HG03575 (cell line): ENCODE results near the gene S1PR4.
"Not testable (repeated sequence)": the region's sequence is repeated elsewhere in the genome, so short reads cannot be mapped to it uniquely, and the experiment has no call there.

Experiments
- ATAC-seq: cut with Tn5 transposase; IDR thresholded peaks from one replicate; pipeline ENCODE4 v1.9.1; 2021; ENCODE audit not compliant: unreplicated experiment, insufficient number of reproducible peaks, low FRiP score; ENCODE audit errors: extremely low read depth

Gene S1PR4

DNA sequence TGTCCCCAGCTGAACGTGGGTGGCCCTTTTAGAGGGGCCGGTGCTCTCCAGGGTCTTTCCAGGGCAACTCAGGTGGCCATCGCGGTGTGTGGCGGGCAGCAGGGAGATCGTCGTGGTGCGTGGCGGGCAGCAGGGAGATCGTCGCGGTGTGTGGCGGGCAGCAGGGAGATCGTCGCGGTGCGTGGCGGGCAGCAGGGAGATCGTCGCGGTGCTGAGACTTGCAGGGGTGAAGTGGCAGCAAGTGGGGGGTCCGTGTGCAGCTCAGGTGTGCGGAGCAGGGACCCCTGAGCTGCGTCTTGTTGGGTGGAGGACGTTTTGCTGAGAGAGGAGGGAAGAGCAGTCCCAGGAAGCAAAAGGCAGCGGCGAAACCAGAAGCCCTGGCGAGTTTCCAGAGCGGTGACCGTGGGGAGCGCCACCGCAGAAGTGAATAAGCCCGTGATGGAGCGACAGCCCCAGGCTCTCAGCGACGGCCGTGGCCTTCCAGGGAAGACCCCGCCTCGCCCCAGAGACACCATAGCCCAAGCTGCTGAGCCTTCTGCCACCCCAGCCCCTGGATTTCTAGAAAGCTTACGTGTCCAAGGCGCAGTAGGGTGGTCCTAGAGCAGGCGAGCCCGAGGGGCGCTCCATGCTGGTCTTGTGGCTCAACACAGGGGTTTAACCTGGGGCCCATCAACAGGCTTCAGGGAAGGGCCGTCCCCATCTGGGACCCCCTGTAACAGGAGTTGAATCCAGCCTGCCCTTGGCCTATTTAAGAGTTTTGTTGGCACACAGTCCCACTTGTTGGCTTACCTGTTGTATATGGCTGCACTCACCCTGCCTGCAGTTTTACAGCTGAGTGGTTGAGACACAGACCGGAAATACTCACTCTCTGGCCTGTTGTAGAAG lies 12.6 kb downstream of the S1PR4 start:
- no peak for ATAC-seq

DNA sequence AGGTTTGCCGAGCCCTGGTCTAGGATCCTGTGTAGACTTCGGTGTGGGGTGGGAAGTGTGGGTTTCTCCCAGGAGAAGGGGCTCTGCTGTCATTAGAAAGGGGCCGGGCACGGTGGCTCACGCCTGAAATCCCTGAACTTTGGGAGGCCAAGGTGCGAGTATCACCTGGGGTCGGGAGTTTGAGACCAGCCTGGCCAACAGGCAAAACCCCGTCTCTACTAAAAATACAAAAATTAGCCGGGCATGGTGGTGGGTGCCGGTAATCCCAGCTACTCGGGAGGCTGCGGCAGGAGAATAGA lies 13.2 kb downstream of the S1PR4 start:
- not testable (repeated sequence) for ATAC-seq

DNA sequence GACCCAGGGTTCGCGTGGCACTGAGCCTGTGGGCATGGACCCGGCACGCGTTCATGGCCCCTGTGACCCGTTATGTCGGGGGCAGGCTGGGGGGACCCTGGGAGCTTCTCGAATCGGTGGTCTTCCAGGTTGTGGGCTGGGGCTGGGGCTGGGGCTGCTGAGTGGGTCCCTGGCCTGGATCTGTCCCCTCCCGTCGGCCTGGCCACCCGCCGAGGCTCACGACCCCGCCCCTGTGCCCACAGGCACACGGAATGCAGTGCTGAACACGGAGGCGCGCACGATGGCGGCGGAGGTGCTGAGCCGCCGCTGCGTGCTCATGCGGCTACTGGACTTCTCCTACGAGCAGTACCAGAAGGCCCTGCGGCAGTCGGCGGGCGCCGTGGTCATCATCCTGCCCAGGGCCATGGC lies 13.7 kb downstream of the S1PR4 start:
- no peak for ATAC-seq

DNA sequence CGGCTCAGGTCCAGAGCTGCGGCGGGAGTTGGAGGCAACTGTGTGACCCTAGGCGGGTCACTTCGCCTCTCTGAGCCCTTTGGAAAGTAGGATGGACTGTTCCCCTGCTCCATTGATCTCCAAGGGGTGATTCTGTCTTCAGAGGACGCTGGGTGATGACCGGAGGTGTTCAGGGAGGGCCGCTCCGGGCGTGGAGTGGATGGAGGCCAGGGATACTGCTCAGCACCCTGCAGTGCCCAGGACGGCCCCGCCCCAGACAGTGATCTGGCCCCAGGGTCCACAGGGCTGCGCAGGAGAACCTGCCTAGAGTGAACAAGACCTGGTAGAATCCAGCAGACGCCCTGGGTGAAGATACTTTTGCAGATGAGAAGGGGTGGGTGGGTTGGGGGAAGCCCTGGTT lies 14.1 kb downstream of the S1PR4 start:
- ATAC-seq: no peak

DNA sequence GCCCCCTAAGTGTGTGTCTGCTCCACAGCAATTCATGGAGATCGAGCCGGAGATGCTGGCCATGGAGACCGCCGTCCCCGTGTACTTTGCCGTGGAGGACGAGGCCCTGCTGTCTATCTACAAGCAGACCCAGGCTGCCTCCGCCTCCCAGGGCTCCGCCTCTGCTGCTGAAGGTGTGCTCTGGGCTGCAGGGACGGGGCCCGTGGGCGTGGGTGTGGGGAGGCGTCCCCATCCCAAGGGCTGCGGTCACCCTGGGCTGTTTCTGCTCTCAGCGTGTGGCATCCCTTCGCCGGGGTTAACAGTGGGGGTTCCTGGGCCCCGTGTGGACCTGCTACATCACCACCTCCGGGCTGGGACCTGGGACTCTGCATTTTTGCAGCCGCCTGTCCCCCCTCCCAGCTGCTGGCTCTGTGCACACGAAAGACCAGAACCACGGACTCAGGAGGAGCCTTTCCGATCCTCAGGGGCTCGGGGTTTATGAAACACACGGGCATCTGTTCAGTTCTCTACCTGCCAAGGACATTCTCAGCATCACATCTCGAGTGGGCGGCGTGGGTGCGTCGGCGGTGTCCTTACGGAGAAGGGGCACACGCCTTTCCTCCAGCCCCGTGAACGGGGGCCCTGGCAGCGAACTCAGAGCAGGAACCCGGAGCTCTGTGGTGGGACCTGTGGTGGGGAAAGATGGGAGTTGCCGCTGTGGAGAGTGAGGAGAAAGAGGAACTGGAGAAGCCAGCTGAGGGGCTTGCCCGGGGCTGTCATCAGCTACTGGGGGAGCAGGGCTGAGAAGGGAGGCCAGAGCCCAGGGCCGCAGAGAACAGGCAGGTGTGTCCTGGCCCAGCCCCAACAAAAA lies 14.9 kb downstream of the S1PR4 start:
- ATAC-seq: no peak

DNA sequence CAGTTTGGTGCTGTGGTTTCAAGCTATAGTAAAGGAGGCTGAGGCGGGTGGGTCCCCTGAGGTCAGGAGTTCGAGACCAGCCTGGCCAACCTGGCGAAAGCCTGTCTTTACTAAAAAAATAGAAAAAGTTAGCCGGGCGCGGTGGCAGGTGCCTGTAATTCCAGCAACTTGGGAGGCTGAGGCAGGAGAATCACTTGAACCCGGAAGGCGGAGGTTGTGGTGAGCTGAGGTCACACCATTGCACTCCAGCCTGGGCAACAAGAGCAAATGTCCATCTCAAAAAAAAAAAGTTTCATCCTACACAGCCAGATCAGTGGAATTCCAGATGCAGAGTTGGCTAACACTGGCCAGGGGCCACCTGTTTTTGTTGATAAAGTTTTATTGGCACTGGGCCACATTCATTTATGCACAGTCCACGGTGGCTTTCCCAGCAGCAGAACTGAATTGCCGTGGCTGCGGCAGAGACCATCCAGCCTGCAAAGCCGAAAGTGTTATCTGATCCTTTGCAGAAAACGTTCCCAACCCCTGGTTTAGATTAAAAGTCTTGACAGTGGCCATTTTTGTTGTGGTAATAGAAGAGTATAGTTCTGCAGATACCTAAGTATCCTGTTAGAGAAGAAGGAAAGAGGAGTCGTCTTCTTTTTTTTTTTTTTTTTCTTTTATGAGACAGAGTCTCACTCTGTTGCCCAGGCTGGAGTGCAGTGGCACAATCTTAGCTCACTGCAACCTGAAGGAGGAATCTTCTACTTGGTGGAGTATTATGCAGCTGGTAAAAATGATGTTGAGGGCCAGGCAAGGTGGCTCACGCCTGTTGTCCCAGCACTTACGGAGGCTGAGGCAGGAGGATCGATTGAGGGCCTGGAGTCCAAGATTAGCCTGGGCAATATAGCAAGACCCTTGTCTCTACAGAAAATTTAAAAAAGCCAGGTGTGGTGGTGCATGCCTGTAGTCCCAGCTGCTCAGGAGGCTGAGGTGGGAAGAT lies 15.8 kb downstream of the S1PR4 start:
- no peak for ATAC-seq

DNA sequence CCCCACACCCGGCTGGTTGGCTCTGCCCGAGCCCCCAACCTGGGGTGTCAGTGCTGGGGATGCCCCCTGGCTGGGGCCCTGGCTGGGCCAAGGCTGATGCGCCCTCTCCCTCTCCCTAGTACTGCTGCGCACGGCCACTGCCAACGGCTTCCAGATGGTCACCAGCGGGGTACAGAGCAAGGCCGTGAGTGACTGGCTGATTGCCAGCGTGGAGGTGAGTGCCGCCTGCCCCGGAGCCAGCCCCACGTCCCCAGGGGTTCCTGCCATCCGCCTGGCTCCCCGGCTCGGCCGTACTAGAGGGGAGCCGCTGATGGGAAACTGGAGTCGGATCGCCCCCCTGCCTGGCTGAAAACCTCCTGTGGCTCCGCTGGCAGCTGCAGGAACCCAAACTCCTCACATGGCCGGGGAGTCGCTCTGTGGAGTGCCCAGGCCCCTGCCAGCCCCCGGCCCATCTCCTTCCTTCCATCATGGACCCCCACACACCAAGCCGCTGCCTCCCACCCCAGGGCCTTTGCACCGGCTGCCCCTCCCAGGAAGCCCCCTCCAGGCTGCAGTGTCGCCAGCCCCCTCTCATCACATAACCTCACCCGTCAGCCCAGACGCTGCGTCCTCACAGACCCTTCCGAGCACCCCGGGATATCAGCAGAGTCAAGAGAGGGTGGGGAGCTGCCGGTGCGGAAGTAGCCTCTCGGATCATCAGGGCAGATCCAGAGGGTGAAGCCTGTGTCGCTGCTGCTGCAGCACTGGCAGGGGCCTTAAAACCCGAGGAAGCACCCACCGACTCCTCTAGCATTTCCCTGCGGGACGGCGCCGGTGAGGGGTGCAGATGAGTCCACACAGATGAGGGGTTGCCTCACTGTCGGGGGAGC lies 17.7 kb downstream of the S1PR4 start:
- ATAC-seq: no peak

DNA sequence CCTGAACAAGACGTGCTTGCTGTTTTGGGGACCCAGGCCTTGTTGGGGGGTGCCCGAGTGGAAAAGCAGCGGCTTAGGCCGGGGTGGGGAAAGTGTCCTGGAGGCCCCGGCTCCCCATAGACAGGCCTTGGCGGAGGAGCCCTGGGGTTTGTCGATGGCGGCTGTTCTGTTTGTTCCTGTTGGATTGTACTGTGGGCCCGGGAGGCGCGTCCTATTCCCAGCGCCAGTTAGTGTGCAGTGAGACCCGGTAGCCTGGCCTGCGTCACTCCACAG lies 18.3 kb downstream of the S1PR4 start:
- ATAC-seq: no peak

DNA sequence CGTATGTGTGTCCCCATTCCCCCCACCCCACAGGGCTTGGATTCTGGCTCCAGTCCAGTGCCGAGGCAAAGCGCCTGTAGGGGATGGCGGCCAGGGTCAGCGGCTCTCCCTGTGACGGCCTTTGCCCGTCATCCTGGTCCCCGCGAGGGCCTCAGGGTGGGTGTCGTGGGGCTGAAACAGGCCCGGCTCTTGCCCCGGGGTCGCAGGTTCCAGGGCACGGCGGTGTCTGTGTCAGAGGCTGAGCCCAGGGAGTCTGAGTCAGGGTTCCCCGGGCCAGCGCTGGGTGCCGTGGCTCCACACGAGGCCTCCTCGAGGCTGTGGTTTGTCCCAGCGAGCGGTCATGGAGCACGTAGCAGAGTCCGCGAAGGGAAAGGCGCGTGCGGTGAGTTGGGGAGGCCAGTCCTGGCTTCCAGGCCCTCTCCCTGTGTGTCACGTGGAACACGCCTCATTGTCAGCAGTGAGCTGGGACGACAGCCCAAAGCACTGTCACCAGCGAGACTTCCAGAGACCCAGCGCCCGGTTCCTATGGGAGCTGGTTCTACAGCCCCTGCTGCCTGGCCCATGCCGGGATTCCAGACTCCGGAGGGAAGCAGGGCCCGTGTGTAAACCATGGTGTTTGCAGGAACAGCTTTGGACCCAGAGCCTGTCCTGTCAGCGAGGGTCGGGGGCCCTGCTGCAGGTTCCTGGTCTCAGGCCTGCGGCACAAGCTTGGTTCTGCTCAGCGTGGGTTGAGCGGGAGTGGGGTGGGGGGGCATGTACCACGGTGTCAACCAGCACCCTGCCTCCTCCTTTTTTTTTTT lies 20.5 kb downstream of the S1PR4 start:
- ATAC-seq: no peak

DNA sequence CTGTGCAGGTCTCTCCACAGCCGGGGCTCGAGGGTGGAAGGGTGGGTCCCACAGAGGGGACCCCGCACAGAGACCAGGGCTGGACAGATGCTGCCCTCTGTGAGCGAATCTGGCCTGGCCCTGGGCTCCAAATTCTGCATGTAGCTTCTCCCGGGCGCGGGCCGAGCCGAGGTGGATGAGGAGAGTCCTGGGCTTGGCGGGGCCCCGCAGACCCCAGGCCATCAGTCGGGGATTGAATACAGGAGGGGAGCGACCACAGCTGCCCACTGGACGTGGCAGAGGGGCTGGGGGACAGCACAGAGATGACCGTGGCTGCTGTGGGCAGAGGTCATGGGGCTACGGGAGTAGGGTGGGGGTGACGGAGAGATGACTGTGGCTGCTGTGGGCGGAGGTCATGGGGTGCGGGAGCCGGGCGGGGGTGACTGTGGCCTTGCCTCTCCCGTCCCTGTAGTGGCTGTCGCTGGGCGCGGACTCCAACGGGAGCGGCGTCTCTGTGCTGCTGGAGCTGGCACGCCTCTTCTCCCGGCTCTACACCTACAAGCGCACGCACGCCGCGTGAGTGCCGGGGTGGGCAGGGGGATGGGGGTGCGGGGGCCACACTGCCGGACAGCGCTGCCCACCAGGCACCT lies 22.6 kb downstream of the S1PR4 start:
- ATAC-seq: no peak

DNA sequence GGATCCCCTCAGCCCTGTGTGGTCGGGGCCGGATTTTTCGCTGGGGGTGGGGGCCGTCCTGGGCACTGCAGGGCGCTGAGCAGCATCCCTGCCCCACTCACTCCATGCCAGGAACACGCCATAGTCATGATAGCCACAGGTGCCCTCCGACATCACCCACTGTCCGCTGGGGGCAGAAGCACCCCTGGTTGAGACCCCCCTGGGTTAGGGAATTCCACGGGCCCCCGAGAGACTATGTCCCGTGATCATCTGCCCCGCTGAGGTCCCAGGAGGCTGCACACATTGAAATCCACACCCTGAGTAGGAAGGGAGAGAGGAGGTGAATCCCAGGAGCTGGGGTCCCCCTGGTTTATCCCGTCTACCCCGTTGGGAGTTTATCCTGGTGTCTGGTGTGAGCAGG lies 23.3 kb downstream of the S1PR4 start:
- no peak for ATAC-seq

DNA sequence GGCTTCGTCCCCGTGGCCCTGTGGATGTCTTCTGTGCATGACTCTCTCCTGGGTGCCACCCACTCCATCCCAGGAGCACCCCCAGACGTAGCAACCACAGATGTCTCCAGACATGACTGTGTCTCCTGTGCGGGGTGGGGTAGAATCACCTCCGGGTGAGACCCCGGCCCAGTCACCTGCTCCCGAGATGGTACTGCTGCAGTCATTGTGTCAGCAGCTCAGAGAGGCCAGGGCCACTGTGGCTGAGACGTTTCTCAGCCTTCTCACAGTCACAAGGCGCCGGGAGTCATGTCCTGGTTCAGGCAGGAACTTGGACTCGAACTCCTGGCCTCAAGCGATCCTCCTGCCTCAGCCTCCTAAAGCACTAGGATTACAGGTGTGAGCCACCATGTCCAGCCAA lies 23.8 kb downstream of the S1PR4 start:
- ATAC-seq: no peak

DNA sequence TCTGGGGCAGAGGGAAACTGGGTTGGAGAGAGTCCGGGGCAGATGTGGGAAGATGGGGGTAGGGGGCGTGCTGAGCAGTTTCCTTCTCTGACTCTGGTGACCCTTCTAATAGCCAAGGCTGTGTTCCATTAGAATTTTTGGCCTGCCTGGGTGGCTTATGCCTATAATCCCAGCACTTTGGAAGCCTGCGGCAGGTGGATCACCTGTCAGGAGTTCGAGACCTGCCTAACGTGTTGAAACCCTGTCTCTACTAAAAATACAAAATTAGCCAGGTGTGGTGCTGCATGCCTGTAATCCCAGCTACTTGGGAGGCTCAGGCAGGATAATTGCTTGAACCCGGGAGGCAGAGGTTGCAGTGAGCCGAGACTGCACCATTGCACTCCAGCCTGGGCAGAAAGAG lies 24.3 kb downstream of the S1PR4 start:
- ATAC-seq: not testable (repeated sequence)

DNA sequence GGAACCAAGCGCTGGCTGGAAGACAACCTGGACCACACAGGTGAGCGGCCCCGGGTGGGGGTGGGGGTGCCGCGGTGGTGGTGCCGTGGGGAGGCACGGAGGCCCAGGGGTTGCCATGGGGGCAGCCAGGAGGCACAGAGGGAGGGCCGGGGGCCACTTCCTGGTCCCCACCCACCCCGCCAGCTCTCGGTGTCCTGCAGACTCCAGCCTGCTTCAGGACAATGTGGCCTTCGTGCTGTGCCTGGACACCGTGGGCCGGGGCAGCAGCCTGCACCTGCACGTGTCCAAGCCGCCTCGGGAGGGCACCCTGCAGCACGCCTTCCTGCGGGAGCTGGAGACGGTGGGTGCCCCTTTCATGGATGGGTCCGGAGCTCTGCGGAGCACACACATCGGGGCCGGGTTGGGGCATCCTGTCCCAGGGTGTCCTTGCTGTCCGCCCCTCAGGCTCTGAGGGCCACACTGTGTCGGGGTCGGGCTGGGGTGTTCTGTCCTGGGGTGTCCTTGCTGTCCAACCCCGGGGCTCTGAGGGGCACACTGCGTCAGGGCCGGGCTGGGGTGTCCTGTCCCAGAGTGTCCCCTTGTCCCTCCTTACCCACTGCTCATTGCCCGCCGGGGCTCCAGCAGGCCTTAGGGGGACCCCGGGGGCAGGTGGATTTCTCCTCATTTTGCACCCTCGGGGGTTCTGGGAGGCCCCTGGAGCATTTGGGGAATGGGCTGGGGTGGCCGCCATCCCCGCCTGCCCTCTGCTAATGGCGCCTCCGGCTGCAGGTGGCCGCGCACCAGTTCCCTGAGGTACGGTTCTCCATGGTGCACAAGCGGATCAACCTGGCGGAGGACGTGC lies 25.5 kb downstream of the S1PR4 start:
- no peak for ATAC-seq

DNA sequence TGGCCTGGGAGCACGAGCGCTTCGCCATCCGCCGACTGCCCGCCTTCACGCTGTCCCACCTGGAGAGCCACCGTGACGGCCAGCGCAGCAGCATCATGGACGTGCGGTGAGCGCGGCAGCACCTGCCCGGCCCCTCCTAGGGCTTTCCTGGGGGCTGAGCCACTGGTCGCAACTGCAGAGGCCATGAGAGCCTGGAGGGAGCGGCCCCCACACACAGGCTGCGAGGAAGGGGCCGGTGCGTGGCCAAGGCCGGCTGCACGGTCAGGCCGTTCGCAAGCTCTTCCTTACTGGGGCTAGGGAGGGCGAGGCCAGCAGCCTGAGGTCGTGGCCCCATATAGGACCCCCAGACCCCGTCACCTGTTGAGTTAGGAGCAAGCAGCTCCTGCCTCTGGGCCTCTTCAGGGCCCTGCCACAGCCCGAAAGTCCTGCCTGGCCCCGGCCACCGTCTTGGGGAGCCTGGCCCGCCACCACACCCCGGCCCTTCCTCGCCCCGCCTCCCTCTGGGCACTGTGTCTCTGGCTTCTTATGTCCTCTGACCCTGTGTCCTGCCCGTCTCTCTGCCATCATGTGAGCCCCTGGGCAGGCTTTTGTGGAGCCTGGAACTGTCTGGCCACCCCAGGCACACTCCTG lies 26.2 kb downstream of the S1PR4 start:
- no peak for ATAC-seq

DNA sequence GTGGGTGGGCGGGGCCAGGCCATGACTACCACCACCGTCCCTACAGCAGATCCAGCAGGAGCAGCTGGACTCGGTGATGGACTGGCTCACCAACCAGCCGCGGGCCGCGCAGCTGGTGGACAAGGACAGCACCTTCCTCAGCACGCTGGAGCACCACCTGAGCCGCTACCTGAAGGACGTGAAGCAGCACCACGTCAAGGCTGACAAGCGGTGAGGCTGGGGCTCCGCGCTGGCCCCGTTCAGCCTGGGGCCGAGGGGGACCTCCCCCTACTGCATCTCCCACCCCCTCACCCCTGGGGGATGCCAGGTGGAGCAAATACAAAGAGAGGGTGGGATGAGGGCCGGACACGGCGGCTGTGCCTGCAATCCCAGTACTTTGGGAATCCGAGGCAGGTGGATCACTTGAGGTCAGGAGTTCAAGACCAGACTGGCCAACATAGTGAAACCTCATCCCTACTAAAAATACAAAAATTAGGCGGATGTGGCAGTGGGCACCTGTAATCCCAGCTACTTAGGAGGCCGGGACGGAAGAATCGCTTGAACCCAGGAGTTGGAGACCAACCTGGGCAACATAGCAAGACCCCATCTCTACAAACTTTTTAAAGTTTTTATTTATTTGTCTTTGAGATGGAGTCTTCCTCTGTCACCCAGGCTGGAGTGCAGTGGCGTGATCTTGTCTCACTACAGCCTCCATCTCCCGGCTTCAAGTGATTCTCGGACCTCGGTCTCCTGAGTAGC lies 27.8 kb downstream of the S1PR4 start:
- ATAC-seq: no peak
